HG03060 (cell line): ENCODE data around the gene TRAF1.
"Not testable (repeated sequence)": the region's sequence is repeated elsewhere in the genome, so short reads cannot be mapped to it uniquely, and the experiment has no call there.

Source experiments
- ATAC-seq: cut with Tn5 transposase; IDR thresholded peaks from one replicate; pipeline ENCODE4 v1.9.1; 2021; ENCODE audit warnings: low read depth, moderate number of reproducible peaks; ENCODE audit not compliant: unreplicated experiment

TRAF1 gene, protein sequence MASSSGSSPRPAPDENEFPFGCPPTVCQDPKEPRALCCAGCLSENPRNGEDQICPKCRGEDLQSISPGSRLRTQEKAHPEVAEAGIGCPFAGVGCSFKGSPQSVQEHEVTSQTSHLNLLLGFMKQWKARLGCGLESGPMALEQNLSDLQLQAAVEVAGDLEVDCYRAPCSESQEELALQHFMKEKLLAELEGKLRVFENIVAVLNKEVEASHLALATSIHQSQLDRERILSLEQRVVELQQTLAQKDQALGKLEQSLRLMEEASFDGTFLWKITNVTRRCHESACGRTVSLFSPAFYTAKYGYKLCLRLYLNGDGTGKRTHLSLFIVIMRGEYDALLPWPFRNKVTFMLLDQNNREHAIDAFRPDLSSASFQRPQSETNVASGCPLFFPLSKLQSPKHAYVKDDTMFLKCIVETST

DNA sequence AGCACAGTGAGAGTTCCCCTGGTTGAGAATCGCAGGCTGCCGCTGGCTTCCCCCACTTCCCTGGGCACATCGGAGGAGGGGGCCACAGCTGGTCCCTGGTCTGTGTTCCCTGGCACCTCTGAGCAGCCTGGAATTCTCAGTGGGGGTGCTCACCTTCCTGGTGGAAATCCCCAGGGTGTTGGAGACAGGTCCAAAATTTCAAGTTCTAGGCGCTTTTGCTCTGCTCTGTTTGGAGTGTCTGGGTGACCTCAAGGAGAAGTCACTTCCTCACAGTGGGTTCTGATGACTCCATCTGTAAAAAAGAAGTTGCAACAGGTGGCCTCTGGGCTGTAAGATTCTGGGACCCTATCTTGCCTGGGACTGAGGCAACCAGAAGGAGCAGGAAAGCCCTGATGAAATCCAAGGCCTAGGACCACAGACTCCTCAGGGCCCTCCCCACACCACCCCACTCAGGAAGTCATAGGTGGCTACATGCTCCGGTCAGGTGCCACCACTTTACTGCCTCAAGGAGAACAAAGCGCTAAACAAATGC lies at the start of gene TRAF1:
TRAF1 (minus strand) TSS at position 400 of the 532 bp plus-strand sequence. CDS start 721 bp downstream, outside the sequence.
- ATAC-seq, result peak; percentile 4

- ATAC-seq, result no peak
These were observed 48.3 kb upstream of the TRAF1 start for GRCh38 chr9:120974921-120975320.

DNA sequence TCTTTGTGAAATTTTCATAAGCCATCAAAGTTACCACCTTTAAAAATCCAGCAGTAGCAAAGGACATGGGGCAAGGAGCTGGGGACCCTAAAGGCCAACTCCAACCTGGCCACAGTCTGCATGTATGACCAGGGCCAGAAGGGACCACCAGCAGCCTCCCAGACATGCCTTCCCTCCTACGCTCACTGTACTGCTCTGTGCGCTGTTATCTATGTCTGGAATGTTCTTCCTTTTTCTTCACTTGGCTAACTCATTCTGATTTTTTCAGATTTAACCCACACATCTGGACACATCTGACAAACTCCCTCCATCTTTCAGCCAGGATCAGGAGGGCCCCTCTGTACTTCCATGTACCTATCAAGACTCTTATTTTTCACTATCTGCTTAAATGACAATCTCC lies 47.6 kb upstream of the TRAF1 start:
- no peak for ATAC-seq

DNA sequence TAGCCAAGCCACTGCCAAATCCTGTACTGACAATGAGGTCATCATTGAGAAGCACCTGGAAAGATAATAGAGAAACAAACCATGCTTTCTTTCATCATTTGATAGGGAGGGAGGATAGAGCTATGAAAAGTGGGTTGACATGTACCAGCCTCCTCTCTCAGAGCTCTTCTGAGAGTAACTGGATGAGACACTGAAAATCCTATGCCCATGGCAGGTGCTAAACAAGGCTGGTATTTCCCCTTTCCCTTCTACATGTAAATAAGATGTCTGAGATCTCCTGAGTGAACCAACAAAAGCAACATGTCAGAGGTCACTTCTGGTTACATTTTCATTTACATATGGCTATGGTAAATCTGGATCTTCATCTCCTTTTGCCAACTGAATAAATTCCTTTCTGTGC lies 45.3 kb upstream of the TRAF1 start:
- ATAC-seq, result no peak

DNA sequence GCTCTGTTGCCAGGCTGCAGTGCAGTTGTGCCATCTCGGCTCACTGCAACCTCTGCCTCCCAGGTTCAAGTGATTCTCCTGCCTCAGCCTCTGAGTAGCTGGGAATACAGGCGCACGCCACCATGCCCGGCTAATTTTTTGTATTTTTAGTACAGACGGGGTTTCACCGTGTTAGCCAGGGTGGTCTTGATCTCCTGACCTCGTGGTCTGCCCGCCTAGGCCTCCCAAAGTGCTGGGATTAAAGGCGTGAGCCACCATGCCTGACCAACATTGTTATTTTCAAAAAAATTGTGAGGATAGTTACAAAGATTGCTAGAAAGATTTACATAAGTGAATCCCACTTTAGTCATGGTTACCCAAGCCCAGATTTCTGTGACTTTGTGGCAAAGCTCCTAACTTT lies 44.9 kb upstream of the TRAF1 start:
- not testable (repeated sequence) for ATAC-seq

- no peak for ATAC-seq
These were observed 43.6 kb upstream of the TRAF1 start for GRCh38 chr9:120970244-120970643.

GRCh38 chr9:120966013-120966369 lies 39.4 kb upstream of the TRAF1 start:
- no peak for ATAC-seq

- no peak for ATAC-seq
These were observed 38.9 kb upstream of the TRAF1 start for GRCh38 chr9:120965344-120966012.

- no peak for ATAC-seq
These were observed 35.3 kb upstream of the TRAF1 start for GRCh38 chr9:120961936-120962335.

- ATAC-seq, result no peak
These were observed 33.4 kb upstream of the TRAF1 start for GRCh38 chr9:120960001-120960400.

- no peak for ATAC-seq
These were observed 30.3 kb upstream of the TRAF1 start for GRCh38 chr9:120956862-120957261.

- ATAC-seq, result no peak
These were observed 25.5 kb upstream of the TRAF1 start for GRCh38 chr9:120951960-120952618.

- no peak for ATAC-seq
These were observed 24.1 kb upstream of the TRAF1 start for GRCh38 chr9:120950421-120951388.

GRCh38 chr9:120949290-120949689 lies 22.7 kb upstream of the TRAF1 start:
- ATAC-seq, result no peak

GRCh38 chr9:120948824-120949223 lies 22.2 kb upstream of the TRAF1 start:
- no peak for ATAC-seq

DNA sequence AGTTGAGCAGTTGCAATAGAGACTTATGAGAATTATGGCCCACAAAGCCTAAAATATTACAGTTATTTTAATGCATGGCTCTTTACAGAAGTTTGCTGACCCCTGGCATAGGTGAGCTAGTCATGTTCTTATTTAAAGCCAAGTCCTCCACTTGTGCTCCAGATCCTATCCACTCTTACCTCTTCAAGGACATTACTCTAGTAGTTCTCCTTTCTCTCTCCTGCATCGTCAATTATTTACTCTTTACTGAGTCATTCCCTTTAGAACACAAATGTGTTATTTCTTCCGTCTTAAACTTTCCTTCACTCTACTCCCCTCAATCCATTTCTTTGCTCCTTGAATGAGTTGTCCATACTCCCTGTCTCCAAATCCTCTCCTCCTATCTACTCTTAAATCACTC lies 20.6 kb upstream of the TRAF1 start:
- ATAC-seq, result no peak

GRCh38 chr9:120946259-120946658 lies 19.7 kb upstream of the TRAF1 start:
- no peak for ATAC-seq

GRCh38 chr9:120944948-120945347 lies 18.4 kb upstream of the TRAF1 start:
- no peak for ATAC-seq

- peak; percentile 97 for ATAC-seq
These were observed 17.8 kb upstream of the TRAF1 start for GRCh38 chr9:120944434-120944843.
